IPS DF 4.7 (cell line): ENCODE data around the gene CTSO.
"Not testable (repeated sequence)": the region's sequence is repeated elsewhere in the genome, so short reads cannot be mapped to it uniquely, and the experiment has no call there.

Experiments
- DNase-seq: peaks from one replicate; pipeline ENCODE4 v3.0.0-alpha.2; 2013; ENCODE audit warnings: low spot score; ENCODE audit errors: extremely low read depth

Gene CTSO

DNA sequence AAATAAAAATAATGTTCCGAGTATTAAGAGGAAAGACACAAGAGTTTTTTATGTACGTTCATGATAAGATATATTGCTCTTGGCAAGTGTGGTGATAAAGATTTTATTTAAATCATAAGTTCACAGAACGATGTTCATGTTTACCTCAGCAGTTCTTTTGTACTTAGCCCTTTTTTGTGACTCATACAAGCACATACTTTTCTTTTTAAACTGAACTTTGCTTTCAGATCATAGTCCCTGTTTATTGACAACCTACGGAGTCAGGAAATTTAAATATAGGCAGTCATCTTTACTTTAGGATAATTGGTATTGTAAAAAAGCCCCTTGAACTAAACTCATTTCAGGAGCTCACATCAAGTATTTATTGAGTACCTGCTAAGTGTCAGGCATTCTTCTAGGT lies 1.3 kb upstream of the CTSO start:
- no peak for DNase-seq

DNA sequence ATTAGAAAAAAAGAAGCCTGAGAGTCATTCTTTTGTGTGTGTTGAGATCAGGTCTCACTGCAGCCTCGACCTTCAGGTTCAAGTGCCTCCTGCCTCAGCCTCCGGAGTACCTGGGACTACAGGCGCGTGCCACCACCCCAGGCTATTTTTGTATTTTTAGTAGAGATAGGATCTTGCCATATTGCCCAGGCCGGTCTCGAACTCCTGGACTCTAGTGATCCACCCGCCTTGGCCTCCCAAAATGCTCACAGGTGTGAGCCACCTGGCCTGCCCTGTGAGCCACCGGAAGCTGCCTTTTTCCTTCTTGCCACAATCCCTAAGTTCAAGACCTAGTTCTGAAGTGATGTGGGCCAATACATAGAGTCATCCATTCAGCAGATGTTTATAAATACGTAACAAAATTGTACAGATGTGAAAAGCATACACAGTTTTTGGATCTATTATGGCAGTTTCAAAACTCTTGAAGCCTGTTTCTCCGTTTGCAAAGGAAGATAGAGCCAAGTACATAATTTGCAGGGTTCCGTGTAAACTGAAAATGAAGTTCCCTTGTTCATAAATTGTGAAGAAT lies 536 bp upstream of the CTSO start:
- DNase-seq, result no peak

DNA sequence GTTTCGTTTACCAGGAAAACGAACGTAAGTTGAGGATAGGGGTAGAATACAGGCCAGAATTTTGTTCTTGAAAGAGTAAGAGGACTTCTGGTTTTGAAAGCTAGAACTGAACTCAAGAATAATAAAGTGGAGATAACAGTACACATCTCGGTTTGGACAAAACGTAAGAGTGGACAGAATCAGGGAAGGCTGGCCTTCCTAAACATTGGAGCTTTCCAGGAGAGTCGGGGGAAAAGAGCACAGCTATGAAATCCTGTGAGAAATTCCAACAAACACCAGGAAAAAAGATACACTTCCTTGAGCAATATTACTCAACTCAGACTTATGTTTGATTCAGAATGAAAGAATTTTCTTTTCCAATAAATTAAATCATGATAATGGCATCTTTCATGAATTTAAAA lies 1.2 kb downstream of the CTSO start:
- DNase-seq, result no peak

DNA sequence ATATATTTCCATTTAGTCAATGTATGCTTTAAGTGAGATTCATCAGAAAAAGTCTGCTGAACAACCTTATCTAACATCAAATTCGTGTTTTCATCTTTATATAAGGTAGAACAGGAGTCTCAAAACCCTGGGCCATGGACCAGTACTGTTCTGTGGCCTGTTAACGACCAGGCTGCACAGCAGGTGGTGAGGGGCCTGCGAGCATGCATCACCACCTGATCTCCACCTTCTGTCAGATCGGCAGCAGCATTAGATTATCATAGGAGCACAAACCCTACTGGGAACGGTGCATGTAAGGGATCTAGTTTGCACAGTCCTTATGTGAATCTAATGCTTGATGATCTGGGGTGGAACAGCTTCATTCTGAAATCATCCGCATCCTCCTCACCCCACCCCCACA lies 3.2 kb downstream of the CTSO start:
- DNase-seq, result no peak

DNA sequence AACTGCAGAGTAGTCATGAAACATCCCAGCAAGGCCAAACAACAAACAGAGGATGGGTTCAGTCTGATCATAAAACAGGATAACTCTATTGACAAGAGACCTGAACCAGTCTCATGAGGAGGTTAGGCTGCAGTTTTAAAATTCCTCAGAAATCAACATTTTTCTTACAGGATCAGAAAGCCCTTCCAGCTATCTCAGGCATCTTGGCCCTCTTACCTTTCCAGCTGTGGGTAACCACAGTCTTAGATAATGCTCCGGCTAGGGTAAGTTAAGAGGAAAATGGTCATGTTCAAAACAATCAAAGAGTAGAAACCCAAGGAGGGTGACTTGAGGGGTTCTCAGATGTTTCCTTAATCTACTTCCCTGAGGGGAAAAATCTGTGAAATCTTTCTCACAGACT lies 5.1 kb downstream of the CTSO start:
- no peak for DNase-seq

DNA sequence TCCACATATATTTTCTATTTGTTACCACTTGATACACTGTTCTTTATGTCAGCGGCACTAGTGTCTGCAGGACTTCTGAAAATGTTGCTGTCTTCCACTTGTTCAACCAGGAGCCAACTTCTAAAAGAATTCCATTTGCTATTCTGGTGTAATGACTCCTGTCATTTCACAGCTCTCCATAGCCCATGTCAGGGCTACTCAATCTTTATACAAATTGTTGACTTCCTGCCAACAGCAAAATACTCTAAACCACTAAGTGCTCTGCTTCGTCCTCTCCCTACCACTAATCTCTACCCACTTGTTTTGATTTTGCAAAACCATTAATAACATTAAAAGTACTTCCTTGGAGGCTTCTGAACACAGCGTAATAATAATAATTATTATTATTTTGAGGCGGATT lies 7.2 kb downstream of the CTSO start:
- DNase-seq, result no peak

DNA sequence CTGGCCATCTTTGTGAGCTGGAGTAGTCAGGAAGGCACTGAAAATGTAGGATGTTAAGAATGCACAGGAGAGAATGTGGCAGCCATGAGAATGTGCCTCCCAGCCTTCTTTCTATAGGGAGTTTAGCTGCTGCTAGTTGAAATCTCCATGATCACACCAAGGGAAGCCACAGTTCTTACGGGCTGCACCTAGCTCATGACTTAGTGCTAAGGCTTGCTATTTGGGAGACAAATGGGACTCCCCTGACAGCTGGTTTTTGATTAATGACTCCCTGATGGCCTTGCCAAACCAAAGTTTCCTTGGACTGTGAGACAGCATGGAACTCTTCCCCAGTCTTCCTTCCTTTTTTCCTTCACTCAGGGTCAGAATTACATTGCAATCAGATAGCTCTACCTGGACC lies 9.2 kb downstream of the CTSO start:
- no peak for DNase-seq

DNA sequence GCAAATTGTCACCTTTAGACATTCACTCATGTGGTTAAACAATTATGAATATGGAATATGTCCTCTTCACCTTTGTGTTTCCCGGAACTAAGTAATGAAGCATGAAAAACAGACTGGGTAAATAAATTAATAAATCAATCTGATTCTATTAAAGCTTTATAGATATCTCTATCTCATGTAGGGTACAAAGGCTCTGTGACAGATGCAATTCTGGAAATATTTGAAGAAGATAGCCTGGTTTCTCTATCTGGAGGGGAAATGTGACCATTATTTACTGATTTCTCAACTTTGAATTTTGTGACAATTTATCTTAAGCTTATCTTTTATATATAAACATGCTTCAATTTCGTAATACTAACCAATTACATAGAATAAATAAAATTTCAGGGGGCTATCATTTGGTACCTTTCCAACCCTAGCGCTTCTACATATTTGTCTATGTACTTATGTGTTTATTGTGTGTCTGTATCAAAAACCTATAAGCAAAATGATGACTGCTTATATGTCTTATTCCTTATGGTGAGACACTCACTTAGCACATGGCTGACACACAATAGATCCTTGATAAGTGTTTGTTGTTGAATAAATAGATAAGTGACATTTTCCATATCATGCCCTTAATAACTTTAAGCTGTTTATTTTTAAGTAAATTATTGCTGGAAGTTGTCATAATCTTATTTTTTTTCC lies 9.9 kb downstream of the CTSO start:
- no peak for DNase-seq

DNA sequence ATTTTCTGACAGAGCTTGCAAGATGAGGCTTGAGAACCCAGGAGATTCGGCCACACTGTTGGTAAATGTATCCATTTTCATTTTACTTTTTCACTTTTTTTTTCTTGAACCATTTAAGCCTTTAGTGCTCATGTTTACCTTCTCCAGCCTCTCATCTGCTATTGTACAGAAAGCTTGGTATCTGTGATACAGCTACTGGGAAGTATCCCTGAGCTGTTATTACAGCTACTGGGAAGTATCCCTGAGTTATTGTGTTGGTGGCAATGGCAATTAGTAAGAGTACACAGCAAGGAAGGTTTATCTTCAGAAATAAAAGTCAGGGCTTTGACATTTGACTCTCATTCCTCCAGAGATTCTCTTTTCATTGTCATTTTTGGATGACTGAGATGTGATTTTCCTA lies 11.8 kb downstream of the CTSO start:
- DNase-seq, result no peak

DNA sequence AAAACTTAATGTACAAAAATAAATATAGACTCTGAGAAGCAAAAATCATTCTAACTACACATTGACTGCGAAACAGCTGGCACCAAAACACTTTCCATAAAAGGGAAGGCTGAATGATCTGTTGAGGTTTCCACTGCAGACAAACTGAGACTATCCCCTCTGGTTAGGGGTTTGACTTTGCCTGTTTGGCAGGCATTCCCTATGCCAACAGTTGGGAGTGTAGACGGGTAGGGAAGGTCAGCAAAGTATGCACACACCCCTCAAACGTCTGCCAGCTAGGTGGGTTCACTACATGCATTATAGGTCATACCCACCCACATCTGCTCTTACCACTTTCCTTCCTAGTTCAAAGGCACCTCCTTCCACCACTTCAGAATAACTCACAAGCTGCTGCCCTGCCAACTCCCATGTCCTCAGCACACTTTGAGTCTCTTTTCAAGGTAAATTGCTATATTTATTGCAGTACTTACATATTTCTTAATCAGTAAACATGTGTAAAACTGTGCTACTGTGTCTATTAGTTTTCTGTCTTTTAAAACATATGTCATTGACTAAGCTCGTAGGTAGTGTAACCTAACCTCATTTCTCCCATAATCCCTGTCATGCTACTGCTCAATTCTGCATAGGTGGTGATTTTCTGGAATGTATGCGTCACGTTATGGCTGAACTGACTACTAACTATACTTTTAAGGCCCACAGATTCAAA lies 12.4 kb downstream of the CTSO start:
- DNase-seq, result no peak

DNA sequence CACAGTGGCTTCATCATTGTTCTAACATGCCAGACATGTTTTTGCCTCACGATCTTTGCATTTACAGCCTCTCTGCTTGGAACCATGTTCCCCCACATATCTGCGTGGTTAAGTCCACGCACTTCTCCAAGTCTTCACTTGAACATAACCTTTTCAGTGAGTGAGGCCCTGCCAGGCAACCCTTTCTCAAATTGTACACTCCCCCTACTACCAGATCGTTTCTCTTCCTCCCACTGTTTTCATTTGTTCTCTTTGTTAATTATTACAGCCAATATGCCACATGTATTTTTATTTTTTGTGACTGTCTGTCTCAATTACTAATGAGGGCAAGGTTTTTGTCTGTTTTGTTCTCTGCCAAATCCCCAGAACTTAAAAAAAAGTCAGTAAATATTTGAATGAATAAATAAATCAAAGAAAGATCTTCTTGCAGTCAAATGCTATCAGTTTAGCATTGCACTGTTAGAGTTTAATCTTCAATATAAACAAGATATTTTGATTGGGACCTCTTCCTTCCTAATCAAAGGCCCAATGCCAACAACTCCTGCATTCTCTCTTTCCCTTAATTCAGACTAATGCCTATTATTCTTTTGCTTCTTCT lies 18.2 kb downstream of the CTSO start:
- DNase-seq, result no peak

DNA sequence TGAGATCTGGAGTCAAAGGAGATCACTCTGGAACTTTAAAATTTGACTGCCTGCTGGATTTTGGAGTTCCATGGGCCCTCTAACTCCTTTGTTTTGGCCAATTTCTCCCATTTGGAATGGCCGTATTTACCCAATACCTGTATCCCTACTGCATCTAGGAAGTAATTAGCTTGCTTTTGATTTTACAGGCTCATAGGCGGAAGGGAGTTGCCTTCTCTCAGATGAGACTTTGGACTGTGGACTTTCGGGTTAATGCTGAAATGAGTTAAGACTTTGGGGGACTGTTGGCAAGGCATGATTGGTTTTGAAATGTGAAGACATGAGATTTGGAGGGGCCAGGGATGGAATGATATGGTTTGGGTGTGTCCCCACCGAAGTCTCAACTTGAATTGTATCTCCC lies 19.0 kb downstream of the CTSO start:
- DNase-seq, result not testable (repeated sequence)

DNA sequence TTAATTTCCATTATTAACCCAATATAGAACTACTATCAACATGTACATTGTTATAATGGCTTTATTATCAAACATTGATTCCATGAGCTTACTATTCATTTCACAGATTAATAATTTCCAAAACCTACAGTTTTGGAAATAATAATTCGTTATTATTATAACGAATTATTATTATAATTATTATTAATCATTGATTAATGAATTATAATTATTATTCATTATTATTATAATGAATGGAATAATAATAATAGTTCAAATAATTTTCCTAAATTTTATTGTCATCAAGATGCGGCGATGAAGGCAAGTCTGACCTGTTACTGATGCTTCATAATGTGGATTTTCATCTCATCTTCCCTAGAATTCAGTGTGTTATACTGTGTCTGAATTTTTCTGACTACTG lies 22.0 kb downstream of the CTSO start:
- DNase-seq, result no peak

DNA sequence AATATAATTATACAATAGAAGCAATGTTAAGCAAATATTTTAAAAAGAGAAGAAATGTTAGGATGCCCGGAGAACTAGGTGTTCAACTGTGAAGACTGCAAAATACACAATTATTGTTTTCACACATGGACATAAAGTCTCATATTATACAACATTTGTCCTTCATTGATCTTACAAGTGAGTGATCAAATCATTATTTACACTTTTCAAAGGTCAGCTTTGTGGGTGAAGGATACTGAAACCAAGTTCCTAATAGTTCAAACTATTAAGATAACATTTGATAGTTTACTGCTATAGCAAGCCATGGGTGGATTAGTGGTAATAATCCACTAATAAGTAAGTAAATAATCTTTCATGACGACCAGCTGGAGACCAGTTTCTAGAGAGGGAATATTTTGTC lies 23.3 kb downstream of the CTSO start:
- DNase-seq, result no peak

DNA sequence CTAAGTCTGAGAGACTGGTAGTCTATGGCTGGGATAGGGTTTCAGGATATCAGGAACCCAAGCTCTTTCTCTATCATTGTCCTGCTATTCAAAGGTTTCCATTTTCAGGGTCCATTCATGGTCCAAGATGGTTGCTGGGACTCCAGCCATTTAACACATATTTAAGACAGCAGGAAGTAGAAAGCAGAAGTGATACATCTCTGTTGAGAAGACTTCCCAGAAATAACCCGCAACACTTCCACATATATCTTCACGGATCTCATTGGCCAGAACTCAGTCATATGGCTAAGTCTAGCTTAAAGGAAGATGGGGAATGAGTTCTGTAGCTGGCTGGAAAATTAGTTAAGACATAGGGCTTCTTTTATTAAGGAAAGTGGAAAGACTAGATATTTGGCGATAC lies 23.8 kb downstream of the CTSO start:
- no peak for DNase-seq

DNA sequence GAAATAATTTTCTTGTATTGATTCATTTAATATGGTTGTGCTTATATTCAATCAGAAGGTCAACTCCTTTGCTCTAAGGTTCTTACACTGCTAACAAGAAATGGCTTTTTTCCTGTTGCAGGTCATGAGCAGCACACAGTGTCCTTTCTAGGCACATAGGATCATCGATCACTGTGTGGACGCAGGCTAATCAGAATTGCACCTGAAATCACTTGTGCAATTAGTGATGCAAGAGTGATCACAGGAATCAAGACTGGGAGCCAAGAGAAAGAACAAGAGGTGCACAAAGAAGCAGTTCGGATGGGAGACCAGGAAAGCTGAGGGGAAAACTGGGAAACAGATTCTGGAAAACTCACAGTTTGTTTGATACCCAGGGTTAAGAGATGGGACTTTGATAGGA lies 29.0 kb downstream of the CTSO start:
- no peak for DNase-seq

DNA sequence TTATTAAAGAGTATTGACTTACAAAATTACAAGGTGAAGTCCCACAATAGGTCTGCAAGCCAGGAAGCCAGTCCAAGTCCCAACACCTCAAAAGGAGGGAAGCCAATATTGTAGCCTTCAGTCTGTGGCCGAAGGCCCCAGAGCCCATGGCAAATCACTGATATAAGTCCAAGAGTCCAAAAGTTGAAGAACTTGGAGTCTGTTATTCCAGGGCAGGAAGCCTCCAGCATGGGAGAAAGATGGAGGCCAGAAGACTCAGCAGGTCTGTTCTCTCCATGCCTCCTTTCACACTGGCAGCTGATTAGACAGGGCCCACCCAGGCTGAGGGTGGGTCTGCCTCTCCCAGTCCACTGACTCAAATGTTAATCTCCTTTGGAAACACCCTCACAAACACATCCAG lies 32.1 kb downstream of the CTSO start:
- no peak for DNase-seq

DNA sequence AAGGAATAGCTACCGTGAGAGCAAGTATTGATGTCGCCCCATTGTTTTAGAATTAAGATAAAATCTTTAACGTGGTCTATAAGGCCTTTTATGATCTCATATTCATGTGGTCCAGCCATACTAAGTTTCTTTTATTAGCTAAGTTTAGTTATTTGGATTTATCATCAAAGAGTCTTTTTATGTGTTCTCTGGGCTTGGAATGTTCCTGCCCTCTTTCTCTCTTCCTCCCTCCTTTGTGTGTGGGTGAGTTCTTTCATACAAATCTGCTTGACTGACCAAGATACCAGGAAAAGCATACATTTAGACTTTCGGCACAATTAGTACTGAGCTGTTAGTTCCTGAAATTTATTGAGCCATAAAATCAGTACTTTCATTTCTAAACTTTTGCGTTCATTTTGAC lies 38.9 kb downstream of the CTSO start:
- DNase-seq, result no peak

DNA sequence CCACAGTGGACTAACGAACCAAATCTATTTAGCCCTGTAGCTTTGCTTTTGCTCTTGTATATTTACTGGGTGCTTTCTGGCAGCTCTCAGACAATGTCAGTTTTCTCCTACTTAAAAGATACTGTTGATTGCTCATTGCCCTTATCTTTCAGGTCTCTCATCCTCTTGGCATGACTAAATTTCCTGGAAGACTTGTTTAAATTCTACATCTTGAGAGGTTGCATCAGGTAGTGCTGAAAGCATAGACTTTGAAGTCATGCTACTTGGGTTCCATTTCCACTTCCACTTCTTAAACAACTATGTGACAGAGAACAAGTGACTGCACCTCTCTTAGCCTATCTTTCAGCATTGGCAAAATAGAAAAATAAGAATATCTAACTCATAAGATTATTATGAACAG lies 41.8 kb downstream of the CTSO start:
- no peak for DNase-seq

DNA sequence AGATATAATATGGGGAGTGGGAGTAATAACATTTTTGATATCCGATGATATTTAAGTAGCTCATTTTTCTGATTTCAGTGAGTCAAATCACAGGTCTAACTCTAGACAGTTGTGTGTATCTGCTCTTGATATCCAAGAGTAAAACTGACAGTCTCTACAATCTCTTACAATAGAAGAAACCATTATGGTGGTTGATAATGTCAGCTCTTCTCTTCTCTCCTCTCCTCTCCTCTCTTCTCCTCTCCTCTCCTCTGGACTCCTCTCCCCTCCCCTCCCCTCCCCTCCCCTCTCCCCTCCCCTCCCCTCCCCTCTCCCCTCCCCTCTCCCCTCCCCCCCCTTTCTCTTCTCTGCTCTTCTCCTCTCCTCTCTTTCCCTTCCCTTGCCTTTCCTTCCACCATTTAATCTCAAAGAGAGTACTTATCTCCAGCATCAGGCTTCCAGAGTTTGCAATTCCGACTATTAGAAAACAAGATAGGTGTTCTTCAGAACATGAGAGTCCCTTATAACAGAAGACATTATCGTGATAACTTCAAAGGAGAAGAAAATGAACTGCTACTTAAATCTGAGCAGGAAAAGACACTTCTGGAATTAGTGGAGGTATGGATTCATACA lies 43.9 kb downstream of the CTSO start:
- DNase-seq, result no peak

DNA sequence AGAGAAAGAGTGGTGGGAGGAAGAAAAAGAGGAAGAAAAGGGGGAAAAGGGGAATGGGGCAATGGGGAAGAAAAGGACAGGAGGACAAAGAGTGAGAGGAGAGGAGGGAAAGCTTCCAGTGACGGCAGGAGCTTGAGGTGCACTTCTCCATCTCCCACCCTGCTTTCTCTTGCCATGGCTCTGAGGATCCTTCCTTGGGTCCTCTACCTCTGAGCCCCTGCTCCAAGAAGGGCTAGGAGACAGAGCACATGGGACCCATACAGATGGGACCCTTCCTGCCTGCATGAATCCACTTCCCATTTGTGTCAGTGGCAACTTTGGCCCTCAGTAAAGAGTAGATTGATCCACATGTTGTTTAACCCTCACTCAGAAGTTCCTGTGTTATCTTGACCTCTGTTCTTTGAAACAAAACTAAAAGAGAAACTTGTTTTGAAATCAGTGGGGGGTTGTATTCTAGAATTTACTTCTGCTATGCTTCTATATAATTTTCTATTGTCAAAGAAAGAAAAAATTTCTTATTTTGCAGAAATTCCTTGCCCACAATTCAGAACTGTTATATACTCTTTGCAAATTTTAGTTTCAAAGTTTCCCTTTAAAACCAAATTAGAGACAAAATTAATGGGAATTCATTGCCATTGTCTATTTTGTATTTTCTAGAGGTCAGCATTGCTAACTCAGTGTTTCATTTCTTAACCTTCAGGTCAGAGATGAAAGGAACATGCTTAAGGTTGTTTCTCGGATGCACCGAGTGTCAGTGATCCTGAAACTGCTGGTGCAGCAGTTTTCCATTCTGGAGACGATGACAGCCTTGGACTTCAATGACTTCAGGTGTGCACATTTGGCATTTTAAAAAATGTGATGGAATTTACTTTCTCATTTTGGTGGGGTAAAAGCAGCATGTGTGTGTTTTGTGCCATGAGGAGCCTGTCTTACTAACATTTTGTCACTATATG lies 45.2 kb downstream of the CTSO start:
- no peak for DNase-seq
